Measurements from ENCODE around the gene MCF2L. TPM values are rescaled to one million over a fixed set of nuclear protein-coding genes. Genes with fewer than 3 reads are reported as not detected.

MCF2L gene
- total RNA-seq, 2 experiments from 2014 or later = 13.0 to 13.5 TPM

DNA sequence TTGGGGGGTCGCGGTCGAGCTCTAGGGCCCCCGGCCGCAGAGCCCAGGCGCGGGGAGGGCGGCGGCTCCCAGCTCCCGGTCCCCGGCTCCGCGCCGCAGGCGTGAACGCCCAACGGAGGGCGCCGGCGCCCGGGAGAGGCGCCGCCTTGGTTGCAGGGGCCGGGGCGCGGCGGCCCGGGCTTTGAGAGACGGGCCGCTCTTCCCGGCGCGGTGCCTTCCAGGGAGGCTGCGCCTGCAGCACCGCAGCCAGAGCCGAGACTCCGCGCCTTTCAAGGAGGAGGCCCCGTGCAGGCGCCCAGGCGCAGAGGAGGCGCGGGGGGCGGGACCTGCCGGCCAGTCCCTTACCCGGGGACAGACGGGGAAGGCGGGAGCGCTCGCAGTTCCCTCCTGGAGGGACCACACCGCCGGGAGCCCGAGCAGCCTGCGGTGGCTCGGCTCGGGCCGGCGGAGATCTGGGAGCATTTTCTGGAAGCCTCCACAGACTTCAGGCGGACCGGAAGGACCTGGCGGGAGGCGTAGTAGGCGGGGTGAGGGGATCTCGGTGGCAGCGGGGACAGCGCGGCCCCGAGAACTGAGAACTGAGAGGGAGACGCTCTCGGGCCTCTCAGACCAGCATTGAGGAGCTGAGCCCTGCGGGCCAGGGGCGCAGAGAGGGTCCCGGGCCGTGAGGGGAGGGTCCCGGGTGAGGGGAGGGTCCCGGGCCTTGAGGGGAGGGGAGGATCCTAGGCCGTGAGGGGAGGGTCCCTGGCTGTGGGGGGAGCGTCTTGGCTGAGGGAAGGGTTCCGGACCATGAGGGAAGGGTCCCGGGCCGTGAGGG, 25.5 kb upstream of the MCF2L start:
- peaks cover 57% of the 10 kb centered on the region for H3K27me3 Mint-ChIP-seq
- H3K4me1 Mint-ChIP-seq (ENCODE audit: low read depth) = peaks cover 6% of the 10 kb centered on the region
- TF ChIP-seq, protein P1, sequence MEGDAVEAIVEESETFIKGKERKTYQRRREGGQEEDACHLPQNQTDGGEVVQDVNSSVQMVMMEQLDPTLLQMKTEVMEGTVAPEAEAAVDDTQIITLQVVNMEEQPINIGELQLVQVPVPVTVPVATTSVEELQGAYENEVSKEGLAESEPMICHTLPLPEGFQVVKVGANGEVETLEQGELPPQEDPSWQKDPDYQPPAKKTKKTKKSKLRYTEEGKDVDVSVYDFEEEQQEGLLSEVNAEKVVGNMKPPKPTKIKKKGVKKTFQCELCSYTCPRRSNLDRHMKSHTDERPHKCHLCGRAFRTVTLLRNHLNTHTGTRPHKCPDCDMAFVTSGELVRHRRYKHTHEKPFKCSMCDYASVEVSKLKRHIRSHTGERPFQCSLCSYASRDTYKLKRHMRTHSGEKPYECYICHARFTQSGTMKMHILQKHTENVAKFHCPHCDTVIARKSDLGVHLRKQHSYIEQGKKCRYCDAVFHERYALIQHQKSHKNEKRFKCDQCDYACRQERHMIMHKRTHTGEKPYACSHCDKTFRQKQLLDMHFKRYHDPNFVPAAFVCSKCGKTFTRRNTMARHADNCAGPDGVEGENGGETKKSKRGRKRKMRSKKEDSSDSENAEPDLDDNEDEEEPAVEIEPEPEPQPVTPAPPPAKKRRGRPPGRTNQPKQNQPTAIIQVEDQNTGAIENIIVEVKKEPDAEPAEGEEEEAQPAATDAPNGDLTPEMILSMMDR (IDR thresholded peaks at IDR 0.05) = no peak
- peak overlapping the region; percentile 42 for H3K4me3 Mint-ChIP-seq
- CTCF ChIA-PET = interaction anchor here (0.6 to 1.4 kb wide), 7 partner anchors 21 to 453 kb away, joined by 3 to 6 read pairs (median 5); no protein-coding TSS in a partner anchor
- DNase-seq (peak in 5 of 14 experiments; percentile 8 to 50 (median 31)), ATAC-seq (ENCODE audit: poor library complexity) (peak; percentile 8)
- peaks cover 16% of the 10 kb centered on the region for H3K4me1 ChIP-seq (ENCODE audit: insufficient read depth, low read length)
- POLR2A ChIA-PET = interaction anchor here (1.4 to 2.3 kb wide), 2 partner anchors 25 to 266 kb away, joined by 8 to 15 read pairs; partner anchors contain the start of genes CUL4A and MCF2L
- no peaks in the 10 kb centered on the region for H3K9me3 Mint-ChIP-seq
- no peak overlapping the region for H3K27ac ChIP-seq (ENCODE audit: low read depth in 1 of 2, low read length in 2 of 2)
- H3K27ac Mint-ChIP-seq = no peak overlapping the region
- H3K36me3 Mint-ChIP-seq (ENCODE audit: low read depth) = no peaks in the 10 kb centered on the region
- peak overlapping the region; percentile 45 for H3K4me3 ChIP-seq (ENCODE audit: low read length)
- intact Hi-C loops (cut with DNase I, micrococcal nuclease) = loop anchor here (2.0 to 10.0 kb wide), 7 partner anchors 23 to 619 kb away; partner anchors contain the start of genes CUL4A (in 1 of the 2), LAMP1 (in 1 of the 2) and PCID2 (in 1 of the 2)
- no peaks in the 10 kb centered on the region for H3K36me3 ChIP-seq (ENCODE audit: insufficient read depth, low read length)
- peaks cover 0 to 3% of the 10 kb centered on the region in 2 experiments for H3K9me3 ChIP-seq (ENCODE audit: control insufficient read depth in 1 of 2, insufficient read depth in 1 of 2, low read length in 2 of 2)
- peaks cover 7 to 11% of the 10 kb centered on the region in 2 experiments for H3K27me3 ChIP-seq (ENCODE audit: control insufficient read depth in 1 of 2, insufficient read depth in 2 of 2, low read length in 2 of 2)

DNA sequence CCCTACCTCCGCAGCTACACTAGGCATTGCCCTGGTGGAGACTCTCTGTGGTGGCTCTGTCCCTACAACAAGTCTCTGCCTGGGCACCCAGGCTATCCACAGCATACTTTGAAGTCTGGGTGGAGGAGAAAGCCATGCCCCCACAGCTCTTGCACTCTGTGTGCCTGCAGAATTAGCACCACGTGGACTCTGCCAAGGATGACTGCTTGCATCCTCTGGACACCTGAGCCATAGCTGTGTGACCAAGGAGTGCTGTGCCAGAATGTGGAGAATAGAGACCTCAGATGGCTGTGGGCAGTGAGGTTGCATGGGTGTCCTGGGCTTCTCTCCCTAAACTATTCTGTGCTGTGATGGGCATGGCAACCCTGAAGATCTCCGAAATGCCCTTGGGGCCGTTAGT, 21.2 kb upstream of the MCF2L start:
- peaks cover 43% of the 10 kb centered on the region for H3K27me3 Mint-ChIP-seq

GRCh38 chr13:112951674-112952371, 17.2 kb upstream of the MCF2L start:
- DNase-seq = no peak
- no peaks in the 10 kb centered on the region for H3K9me3 Mint-ChIP-seq
- CTCF ChIA-PET = interaction anchor here (1.2 kb wide), 1 partner anchor 17 kb away, joined by 3 read pairs; no protein-coding TSS in a partner anchor
- Histone ChIP-seq H3K27ac (ENCODE audit: low read depth in 1 of 2, low read length in 2 of 2) (no peak overlapping the region), H3K27me3 (ENCODE audit: control insufficient read depth in 1 of 2, insufficient read depth in 2 of 2, low read length in 2 of 2) (peaks cover 0 to 3% of the 10 kb centered on the region in 2 experiments), H3K9me3 (ENCODE audit: control insufficient read depth in 1 of 2, insufficient read depth in 1 of 2, low read length in 2 of 2) (peaks cover 0 to 3% of the 10 kb centered on the region in 2 experiments), H3K4me1 (ENCODE audit: insufficient read depth, low read length) (no peaks in the 10 kb centered on the region), H3K36me3 (ENCODE audit: insufficient read depth, low read length) (no peaks in the 10 kb centered on the region), H3K4me3 (ENCODE audit: low read length) (no peak overlapping the region)
- TF ChIP-seq, protein P1 (IDR thresholded peaks at IDR 0.05) = no peak
- H3K4me3 Mint-ChIP-seq = no peak overlapping the region
- H3K27ac Mint-ChIP-seq = no peak overlapping the region
- no peaks in the 10 kb centered on the region for H3K4me1 Mint-ChIP-seq (ENCODE audit: low read depth)
- no peak for ATAC-seq (ENCODE audit: poor library complexity)
- intact Hi-C loops (cut with DNase I, micrococcal nuclease) = no loop called here
- no peaks in the 10 kb centered on the region for H3K36me3 Mint-ChIP-seq (ENCODE audit: low read depth)
- H3K27me3 Mint-ChIP-seq = peaks cover 21% of the 10 kb centered on the region
- POLR2A ChIA-PET = no interaction called here

More for the DNA sequence above, 21.2 kb upstream of the MCF2L start:
- H3K4me1 ChIP-seq (ENCODE audit: insufficient read depth, low read length) = peaks cover 11% of the 10 kb centered on the region
- TF ChIP-seq, protein P1 (IDR thresholded peaks at IDR 0.05) = no peak
- peaks cover 2% of the 10 kb centered on the region for H3K4me1 Mint-ChIP-seq (ENCODE audit: low read depth)
- no peak overlapping the region for H3K4me3 ChIP-seq (ENCODE audit: low read length)
- H3K27me3 ChIP-seq (ENCODE audit: control insufficient read depth in 1 of 2, insufficient read depth in 2 of 2, low read length in 2 of 2) = peaks cover 7 to 9% of the 10 kb centered on the region in 2 experiments
- no peak overlapping the region for H3K27ac Mint-ChIP-seq
- CTCF ChIA-PET = no interaction called here
- ATAC-seq (ENCODE audit: poor library complexity) (no peak), DNase-seq (no peak)
- intact Hi-C loops (cut with DNase I, micrococcal nuclease) = loop anchor here in 1 of 2 experiments (10.0 kb wide), 1 partner anchor 347 kb away; the partner anchor contains the start of gene LAMP1
- H3K9me3 Mint-ChIP-seq = no peaks in the 10 kb centered on the region
- no peak overlapping the region for H3K4me3 Mint-ChIP-seq
- POLR2A ChIA-PET = no interaction called here
- no peak overlapping the region for H3K27ac ChIP-seq (ENCODE audit: low read depth in 1 of 2, low read length in 2 of 2)
- H3K36me3 Mint-ChIP-seq (ENCODE audit: low read depth) = no peaks in the 10 kb centered on the region
- H3K36me3 ChIP-seq (ENCODE audit: insufficient read depth, low read length) = no peaks in the 10 kb centered on the region
- peaks cover 0 to 3% of the 10 kb centered on the region in 2 experiments for H3K9me3 ChIP-seq (ENCODE audit: control insufficient read depth in 1 of 2, insufficient read depth in 1 of 2, low read length in 2 of 2)

All from CD4-positive, alpha-beta T cell (primary cell).